22Rv1 (cell line): ENCODE results near the gene NPR1.

Experiments used
- ZFX ChIP-seq: fragments of 450-650 bp; IDR thresholded peaks from 2 replicates; pipeline ENCODE4 v1.6.1; 2017; ENCODE audit warnings: antibody characterized with exemption, borderline replicate concordance
- TF ChIP-seq, protein P1 (sequence below): fragments of 450-650 bp; IDR thresholded peaks from 2 replicates; pipeline ENCODE4 v1.5.1; 2017; ENCODE audit warnings: mild to moderate bottlenecking

DNA sequence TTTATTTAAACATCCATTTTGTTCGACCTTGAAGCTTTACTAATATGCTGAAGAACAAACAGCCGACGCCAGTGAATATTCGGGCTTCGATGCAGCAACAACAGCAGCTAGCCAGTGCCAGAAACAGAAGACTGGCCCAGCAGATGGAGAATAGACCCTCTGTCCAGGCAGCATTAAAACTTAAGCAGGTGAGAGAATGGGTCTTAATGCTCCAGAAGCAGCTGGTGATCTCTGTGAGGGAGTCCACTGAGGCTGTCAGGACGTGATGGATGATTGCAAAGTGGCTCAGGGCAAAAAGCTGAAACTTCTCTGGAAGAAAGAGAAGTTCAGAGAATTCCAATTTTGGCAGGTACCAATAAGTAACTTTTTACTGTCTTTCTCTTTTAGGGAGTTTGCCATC, 40.2 kb upstream of the NPR1 start:
- TF ChIP-seq, protein P1, sequence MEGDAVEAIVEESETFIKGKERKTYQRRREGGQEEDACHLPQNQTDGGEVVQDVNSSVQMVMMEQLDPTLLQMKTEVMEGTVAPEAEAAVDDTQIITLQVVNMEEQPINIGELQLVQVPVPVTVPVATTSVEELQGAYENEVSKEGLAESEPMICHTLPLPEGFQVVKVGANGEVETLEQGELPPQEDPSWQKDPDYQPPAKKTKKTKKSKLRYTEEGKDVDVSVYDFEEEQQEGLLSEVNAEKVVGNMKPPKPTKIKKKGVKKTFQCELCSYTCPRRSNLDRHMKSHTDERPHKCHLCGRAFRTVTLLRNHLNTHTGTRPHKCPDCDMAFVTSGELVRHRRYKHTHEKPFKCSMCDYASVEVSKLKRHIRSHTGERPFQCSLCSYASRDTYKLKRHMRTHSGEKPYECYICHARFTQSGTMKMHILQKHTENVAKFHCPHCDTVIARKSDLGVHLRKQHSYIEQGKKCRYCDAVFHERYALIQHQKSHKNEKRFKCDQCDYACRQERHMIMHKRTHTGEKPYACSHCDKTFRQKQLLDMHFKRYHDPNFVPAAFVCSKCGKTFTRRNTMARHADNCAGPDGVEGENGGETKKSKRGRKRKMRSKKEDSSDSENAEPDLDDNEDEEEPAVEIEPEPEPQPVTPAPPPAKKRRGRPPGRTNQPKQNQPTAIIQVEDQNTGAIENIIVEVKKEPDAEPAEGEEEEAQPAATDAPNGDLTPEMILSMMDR, result no peak
- no peak for TF ChIP-seq ZFX
